ENCODE results near the gene GMPPA.

The GMPPA gene

GRCh38 chr2:219498280-219499057 is at the start of gene GMPPA:
Gene GMPPA (plus strand): TSS chr2:219498891. CDS start chr2:219499976, 1,085 bp downstream.
- DNase-seq, result peak; percentile 99

DNA sequence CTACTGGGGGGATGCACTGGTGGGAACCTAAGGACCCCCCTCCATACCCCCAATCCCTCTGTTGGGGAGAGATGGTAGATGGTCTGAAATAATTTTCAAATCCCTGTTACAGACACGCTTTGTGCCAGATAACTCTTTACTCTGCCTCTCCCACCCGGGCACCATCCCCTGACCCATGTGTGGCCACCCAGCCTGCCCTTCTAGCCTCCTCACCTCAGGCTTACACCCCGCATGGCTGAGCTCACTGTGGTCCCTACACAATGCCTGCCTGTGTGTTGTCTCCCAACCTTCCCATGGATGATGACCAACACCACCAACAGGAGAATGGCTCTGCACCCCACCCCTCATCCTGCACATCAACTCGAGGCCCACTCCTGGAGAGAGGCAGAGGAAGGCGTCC is 49.1 kb upstream of the GMPPA start:
- no peak for DNase-seq

GRCh38 chr2:219451661-219452360 is 46.9 kb upstream of the GMPPA start:
- DNase-seq, result no peak

GRCh38 chr2:219452361-219453317 is 46.1 kb upstream of the GMPPA start:
- peak; percentile 98 for DNase-seq

DNA sequence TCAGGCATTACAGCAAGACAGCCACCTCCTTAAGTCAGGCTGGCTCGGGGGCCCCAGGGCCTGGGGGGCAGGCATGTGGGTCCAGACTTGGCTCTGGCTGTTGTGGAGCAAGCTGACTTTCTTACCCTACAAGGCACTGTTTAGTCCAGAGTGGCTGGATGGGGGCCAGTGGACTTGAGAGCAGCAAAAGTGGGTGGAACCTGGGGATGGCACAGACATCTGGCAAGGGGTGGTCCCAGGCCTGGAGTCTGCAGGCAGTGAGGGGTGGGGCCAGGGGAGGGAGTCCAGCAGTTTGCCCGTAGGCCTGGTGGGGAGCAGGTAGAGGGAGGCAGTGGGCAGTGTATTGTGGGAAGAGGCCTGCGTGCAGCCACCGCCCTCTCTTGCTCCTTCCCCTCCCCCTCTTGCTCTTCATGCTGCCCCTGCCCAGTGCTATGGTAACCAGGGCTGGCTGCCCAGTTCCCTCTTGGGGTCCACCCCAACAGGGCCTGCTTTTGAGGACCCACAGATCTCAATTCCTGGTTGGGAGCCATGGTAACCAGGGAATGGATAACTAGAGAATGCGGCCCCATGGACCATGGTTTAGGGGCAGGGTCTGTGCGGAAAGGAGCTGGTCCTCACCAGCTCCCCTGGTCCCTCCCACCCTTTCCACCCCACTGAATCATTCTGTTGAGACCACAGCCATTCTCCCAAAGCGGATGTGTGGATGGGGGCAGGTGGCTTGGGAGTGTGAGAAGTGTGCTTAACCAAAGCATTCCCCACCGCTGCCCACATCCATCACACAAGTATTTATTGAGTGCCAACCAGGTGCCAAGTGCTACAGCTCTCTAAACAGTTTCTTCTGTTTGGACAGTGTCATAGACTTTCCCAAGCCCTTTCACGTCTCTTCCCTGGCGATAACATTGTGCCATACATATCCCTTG is 44.8 kb upstream of the GMPPA start:
- no peak for DNase-seq

GRCh38 chr2:219455581-219455980 is 43.1 kb upstream of the GMPPA start:
- DNase-seq, result no peak

- no peak for DNase-seq
Observed at GRCh38 chr2:219457784-219458369, 40.8 kb upstream of the GMPPA start.

DNA sequence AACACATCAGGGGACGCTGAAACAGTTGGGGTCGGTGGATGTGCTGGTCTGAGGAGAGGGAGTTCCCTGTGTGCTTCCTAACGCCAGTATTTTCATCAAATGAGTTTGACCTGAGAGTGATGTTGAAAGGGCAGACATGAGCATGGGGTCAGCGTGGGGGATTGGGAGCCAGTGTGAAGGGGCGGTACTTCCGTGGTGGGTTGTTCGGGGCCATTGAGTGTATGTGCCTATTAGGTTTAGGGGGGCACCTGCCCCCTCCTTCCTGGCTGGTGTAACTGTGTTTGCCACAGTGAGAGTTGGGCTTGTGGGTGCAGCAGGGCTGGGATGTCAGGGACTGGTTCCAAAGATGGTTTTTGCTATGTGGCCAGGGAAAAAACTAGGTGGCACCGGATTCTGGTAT is 39.7 kb upstream of the GMPPA start:
- DNase-seq, result no peak

DNA sequence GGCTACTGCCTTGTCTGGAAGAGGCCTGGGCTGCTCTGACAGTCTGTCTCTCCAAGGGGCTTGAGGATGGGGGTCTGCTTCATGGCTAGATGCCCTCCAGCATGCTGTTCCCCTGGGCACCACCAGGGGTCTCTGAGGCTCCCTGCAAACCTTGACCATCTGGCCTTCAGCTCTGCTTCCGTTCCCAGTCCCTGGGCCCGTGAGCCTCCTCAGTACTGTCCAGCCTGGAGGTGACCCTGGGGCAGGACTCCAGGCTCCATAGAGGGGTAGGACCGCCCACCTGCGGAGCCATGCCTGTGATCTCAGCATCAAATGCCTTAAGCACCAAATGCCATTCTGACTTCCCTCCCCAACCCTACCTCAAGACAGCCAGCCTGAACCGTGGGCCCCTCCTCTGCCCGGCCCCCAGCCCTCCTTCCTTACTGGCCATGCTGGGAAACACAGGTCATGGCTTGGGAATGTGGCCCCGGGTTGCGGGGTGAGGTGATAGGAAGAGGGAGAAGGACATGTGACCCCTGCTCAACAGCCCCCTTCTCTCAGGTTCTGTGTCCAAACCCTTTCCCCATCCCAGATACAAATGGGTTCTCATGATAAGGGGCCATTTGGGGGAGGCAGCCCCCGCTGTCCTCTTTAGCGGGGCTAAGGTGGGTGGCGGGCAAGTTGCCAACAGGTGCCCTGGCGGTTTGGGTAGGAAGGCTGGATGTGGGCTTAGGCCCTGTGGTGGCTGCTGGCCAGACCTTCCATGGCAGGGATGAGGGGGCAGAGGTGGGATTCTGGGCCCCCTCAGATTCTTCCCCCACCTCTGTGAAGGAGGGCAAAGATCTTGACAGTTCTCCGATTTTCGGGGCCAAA is 39.0 kb upstream of the GMPPA start:
- peak; percentile 92 for DNase-seq

DNA sequence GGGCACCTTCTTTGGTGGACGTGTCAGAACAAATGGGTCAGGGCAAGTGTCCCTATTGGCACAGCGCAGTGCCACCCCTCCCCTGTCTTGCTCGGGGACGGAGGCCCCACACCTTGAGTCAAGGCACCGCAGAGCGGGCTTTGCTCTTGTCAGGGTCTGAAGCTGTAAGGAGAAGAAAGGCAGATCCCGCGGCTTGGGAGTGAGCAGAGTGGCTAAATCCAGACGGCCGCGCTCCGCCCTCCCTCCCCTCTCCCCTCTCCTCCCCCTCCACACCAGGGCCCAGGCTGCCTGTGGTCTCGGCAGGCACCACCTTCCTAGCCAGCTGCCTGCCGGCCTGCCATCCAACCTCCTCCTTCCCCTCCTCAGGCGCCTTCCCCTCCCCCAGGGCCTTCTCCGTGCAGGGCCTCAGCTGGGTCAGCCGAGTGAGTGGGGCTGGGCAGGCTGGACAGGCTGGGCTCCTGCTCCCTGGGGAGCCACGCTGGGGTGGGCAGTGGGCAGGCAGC is 38.2 kb upstream of the GMPPA start:
- DNase-seq, result no peak

GRCh38 chr2:219461047-219461514 is 37.6 kb upstream of the GMPPA start:
- DNase-seq, result no peak

- no peak for DNase-seq
Observed at GRCh38 chr2:219461669-219462068, 37.0 kb upstream of the GMPPA start.

DNA sequence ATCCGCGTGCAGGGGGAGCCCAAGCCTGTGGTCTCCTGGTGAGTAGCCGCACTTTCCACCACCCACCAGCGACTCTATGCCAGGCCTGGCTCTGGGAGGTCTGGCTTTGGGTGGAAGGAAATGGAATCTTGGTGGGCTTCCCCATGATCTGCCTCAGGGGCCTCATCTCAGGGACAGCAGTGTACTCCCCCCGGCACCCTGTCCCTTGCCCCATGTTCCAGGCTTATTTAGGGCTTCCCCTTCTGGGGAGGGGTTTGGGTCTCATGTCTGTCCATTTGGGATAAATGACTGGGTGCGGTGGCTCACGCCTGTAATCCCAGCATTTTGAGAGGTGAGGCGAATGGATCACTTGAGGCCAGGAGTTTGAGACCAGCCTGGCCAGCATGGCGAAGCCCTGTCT is 36.3 kb upstream of the GMPPA start:
- no peak for DNase-seq

- DNase-seq, result no peak
Observed at GRCh38 chr2:219464286-219465032, 34.2 kb upstream of the GMPPA start.

DNA sequence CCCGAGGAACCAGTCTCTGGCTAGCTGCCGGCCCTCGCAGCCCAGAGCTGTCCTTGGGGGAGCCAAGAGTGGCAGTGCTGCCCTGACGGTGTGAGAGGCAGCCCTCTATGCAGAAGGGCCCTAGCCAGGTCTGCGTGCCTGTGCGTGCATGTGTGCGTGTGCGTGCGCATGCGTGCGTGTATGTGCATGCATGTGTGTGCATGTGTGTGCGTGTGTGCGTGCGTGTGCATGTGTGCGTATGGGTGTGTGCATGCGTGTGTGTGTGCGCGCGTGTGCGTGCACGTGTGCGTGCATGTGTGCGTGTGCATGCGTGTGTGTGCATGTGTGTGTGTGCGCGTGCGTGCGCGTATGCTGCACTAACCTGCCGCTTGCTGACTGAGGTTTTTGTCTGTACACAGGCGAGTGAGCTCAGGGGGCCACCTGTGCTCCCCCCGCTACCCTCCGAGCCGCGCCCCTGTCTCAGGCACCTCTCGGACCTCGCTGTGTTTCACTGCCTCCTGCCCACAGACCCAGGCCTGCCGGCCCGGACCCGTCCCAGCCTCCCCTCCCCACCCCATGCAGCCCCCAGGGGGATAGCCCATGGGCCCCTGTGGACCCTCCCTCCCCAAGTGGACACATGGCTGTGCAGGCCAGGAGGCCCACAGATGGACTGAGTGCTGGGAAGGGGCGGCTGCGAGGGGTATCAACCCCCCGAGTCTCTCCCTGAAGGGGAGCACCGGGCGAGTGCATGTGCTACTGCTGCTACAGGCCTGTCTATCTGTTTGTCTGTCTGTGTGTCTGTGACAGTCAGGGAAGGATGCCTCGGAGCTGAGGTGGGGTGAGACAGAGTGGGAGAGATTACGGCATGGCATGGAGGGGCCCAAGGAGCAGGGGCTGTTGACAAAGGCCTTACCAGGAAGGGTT is 32.8 kb upstream of the GMPPA start:
- DNase-seq, result no peak

DNA sequence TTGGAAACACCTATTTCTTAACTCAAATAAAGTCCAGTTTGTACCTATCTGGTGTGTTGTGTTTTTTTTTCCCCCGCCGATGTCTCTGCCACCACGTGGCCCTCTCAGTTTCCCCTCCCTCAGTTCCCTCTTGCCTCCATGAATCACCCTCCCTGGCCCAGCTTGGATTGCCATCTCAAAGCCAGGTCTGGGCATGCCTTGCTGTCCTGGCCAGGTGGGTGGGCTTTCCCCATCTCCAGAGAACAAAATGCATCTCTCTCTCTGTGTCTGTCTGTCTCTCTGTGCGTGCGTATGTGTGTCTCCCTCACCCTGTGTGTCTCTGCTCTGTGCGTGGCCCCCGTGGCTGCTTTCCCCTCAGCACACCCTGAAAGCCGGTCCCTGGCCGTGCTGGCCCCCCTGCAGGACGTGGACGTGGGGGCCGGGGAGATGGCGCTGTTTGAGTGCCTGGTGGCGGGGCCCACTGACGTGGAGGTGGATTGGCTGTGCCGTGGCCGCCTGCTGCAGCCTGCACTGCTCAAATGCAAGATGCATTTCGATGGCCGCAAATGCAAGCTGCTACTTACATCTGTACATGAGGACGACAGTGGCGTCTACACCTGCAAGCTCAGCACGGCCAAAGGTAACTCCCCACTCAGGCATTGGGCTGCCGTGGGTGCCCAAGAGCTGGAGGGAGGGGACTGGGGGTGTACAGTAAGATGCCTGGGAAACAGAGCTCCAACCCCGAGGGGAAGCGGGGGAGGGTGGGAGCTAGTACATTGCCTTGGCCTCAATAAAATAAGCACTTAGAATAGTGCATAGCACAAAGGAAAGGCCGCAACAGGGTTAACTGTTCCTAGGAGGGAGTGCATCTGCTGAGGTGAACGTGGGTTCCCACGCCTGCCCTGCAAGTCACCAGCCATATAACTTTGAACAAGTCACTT is 31.6 kb upstream of the GMPPA start:
- no peak for DNase-seq

DNA sequence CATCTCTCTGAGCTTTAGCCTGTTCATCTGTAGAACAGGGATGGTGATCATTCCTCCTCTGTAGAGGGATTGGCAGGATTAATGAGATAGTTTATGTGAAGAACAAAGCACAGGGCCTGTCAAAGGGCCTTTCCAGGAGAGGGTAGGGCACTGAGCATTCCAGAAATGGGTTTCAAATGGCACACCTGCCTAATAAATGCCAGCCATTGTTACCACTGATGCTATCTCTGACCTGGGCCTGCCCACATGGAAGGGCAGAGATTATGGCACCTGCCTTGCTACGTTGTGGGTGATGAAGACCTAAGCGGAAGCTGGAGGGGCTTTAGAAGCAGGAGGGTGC is 31.0 kb upstream of the GMPPA start:
- no peak for DNase-seq
